Nephron (organoid): ENCODE results near the gene CHSY1.

Experiments
- H3K27ac Mint-ChIP-seq, 3 experiments: 2 replicates each; pipeline ENCODE4 v1.8.0; 2020; ENCODE audit warnings: mixed read lengths in 3 of 3, mild to moderate bottlenecking in 2 of 3, moderate library complexity in 1 of 3
- H3K27me3 Mint-ChIP-seq: 2 replicates; pipeline ENCODE4 v1.8.0; 2021; ENCODE audit warnings: low read depth, mild to moderate bottlenecking, moderate library complexity, mixed read lengths
- H3K36me3 Mint-ChIP-seq: 2 replicates; pipeline ENCODE4 v1.8.0; 2020; ENCODE audit warnings: low read depth, mixed read lengths
- H3K4me1 Mint-ChIP-seq: 2 replicates; pipeline ENCODE4 v1.8.0; 2020; ENCODE audit warnings: mixed read lengths
- H3K4me3 Mint-ChIP-seq, 3 experiments: 2 replicates each; pipeline ENCODE4 v1.8.0; 2020; ENCODE audit warnings: mild to moderate bottlenecking in 3 of 3, mixed read lengths in 3 of 3, moderate library complexity in 2 of 3
- H3K9me3 Mint-ChIP-seq: 2 replicates; pipeline ENCODE4 v1.8.0; 2020; ENCODE audit warnings: mixed read lengths
- TF ChIP-seq, protein P1 (sequence below), 3 experiments: fragments of 200-600 bp; sonication (generic); IDR thresholded peaks; one replicate each; pipeline ENCODE4 v1.5.0; 2021; ENCODE audit warnings: antibody characterized with exemption in 3 of 3; ENCODE audit not compliant: unreplicated experiment in 3 of 3

Gene CHSY1

DNA sequence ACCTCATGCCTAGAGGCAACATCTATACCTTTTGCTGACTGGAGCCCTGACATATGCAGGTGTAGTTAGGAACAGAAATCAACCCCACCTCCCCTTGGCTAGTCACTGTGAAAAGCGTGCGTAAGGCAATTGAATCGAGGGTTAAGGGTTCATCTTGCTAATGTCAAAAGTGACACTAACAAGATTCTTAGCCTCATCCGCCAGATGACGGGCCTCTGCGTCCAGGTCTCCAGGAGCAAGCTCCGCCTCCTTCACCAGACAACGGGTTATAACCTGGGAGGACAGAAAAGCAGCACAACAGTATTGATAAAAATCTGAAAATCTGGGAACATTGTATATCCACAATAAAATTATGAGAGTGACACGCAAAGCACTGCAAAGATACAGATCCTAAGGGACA is 20.7 kb upstream of the CHSY1 start:
- H3K36me3 Mint-ChIP-seq: peaks cover 60% of the 10 kb centered on the region
- no peak overlapping the region for H3K27ac Mint-ChIP-seq
- peaks cover 1% of the 10 kb centered on the region for H3K4me1 Mint-ChIP-seq
- H3K9me3 Mint-ChIP-seq: no peaks in the 10 kb centered on the region
- H3K4me3 Mint-ChIP-seq: no peak overlapping the region
- TF ChIP-seq, protein P1, sequence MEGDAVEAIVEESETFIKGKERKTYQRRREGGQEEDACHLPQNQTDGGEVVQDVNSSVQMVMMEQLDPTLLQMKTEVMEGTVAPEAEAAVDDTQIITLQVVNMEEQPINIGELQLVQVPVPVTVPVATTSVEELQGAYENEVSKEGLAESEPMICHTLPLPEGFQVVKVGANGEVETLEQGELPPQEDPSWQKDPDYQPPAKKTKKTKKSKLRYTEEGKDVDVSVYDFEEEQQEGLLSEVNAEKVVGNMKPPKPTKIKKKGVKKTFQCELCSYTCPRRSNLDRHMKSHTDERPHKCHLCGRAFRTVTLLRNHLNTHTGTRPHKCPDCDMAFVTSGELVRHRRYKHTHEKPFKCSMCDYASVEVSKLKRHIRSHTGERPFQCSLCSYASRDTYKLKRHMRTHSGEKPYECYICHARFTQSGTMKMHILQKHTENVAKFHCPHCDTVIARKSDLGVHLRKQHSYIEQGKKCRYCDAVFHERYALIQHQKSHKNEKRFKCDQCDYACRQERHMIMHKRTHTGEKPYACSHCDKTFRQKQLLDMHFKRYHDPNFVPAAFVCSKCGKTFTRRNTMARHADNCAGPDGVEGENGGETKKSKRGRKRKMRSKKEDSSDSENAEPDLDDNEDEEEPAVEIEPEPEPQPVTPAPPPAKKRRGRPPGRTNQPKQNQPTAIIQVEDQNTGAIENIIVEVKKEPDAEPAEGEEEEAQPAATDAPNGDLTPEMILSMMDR (IDR thresholded peaks at IDR 0.05; ENCODE audit: unreplicated experiment in 3 of 3): no peak
- no peaks in the 10 kb centered on the region for H3K27me3 Mint-ChIP-seq

DNA sequence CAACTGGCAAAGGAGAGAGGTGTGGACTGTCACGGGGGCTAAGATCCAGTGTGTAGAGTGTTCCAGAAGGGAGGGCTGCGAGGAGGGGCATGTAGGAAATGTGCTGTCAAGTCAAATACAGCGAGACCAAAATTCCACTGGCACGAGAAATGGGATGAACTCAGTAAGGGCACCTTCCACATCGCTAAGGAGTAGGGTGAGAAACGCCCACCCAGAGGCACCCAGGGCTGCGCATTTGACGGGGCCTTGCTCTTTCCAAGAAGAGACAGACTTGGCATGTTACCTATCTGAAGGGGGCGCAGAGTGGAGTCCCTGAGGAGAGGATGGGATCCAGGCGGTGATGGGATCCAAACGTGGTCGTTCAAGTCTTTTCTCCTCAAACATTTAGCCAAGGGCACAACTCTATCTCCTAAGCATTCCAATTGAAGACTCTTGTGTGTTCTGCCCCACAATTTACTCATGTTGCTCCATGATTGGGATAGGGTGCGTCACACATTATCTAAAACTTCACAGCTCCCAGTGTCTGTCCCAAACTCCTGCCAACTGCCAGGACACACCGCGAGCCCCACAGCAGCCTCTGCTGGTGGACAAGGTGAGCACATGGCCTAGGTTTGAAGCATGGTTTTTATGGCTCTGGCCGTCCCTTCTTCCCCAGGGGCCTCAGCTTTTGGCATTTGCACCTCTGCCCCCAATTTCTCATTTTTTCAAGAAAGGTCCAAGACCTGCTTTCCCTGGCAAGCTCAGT is 17.8 kb upstream of the CHSY1 start:
- Mint-ChIP-seq H3K4me3 (no peak overlapping the region), H3K27ac (no peak overlapping the region), H3K4me1 (peaks cover 5% of the 10 kb centered on the region), H3K36me3 (peaks cover 55% of the 10 kb centered on the region), H3K27me3 (no peaks in the 10 kb centered on the region), H3K9me3 (no peaks in the 10 kb centered on the region)
- TF ChIP-seq, protein P1 (IDR thresholded peaks at IDR 0.05; ENCODE audit: unreplicated experiment in 3 of 3): peak; percentile 9 to 25 (median 25)

DNA sequence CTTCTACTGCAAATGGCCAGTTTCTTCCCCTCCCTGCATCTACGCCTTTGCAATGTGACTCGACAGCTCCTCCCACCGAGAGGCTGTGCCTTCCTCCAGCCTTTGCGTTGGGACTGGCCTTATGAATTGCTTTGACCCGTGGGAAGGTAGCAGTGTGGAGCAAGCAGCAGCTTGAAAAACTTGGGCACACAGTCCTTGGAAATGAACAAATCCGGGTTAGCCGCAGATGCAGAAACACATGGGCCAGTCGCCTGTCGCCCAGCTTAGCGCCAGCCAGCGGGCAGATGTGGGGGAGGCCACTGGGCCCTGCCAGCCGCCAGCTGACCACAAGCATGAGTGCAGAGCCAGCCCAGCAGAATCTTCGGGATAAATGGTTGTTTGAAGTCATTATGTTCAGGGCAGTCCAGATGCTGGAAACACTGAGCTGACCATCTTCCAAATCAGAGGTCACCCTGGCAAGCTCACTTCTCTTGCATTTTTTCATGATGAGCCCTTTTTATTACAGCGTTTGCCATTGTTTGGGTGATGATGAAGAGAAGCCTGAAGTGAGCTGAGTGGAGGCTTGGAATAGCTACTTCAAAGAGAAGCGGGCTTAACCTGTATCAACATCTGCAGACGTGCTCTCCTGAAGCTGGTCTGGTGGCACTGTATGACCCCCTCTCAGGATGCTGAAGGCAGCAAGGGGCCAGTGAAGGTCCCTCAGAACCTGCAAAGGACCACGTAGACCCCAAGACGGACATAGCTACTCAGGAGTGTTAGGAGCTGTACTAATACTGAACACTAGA is 15.7 kb upstream of the CHSY1 start:
- Mint-ChIP-seq H3K27me3 (no peaks in the 10 kb centered on the region), H3K9me3 (no peaks in the 10 kb centered on the region), H3K36me3 (peaks cover 34% of the 10 kb centered on the region), H3K4me1 (peaks cover 5% of the 10 kb centered on the region), H3K4me3 (no peak overlapping the region), H3K27ac (no peak overlapping the region)
- TF ChIP-seq, protein P1 (IDR thresholded peaks at IDR 0.05; ENCODE audit: unreplicated experiment in 3 of 3): no peak

DNA sequence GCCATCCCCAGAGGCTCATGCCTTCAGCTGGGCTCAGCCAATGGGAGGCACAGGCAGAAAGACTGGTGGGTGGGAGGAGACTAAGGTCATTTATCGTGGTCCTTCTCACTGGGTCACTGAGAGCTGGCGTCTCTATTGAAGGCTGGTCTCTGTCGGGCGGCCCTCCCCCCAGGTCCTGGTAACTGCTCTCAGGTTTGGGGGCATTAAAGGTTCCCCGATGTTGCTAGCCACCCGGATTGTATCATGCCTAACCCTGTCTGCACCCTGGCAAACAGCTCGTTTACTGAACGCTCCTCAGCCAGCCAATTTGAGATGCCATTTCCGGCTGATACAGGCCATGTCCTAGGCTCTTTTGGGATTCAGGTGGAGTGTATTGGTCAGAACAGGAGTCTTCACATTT is 14.9 kb upstream of the CHSY1 start:
- peaks cover 28% of the 10 kb centered on the region for H3K36me3 Mint-ChIP-seq
- H3K27ac Mint-ChIP-seq: no peak overlapping the region
- no peak overlapping the region for H3K4me3 Mint-ChIP-seq
- H3K9me3 Mint-ChIP-seq: no peaks in the 10 kb centered on the region
- TF ChIP-seq, protein P1 (IDR thresholded peaks at IDR 0.05; ENCODE audit: unreplicated experiment in 3 of 3): no peak
- H3K4me1 Mint-ChIP-seq: peaks cover 5% of the 10 kb centered on the region
- H3K27me3 Mint-ChIP-seq: no peaks in the 10 kb centered on the region

DNA sequence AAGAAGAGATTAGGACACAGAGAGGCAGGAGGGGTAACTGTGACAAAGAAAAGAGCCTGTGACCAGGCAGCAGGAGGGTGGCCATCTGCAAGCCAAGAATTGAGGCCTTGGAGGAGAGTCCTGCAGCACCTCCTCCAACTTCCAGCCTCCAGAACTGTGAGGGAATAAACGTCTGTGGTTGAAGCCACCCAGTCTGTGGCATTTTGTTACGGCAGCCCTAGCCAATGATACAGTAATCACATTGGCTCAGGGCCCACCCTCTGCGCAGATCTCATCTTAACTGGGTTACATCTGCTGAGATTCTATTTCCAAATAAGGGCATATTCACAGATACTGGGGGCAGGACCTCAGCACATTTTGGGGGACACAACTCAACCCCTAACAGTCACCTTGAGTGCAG is 14.2 kb upstream of the CHSY1 start:
- Mint-ChIP-seq H3K27ac (no peak overlapping the region), H3K4me3 (no peak overlapping the region), H3K27me3 (no peaks in the 10 kb centered on the region), H3K36me3 (peaks cover 20% of the 10 kb centered on the region), H3K9me3 (no peaks in the 10 kb centered on the region), H3K4me1 (peaks cover 5% of the 10 kb centered on the region)
- TF ChIP-seq, protein P1 (IDR thresholded peaks at IDR 0.05; ENCODE audit: unreplicated experiment in 3 of 3): no peak
